Measurements from ENCODE around the gene KIAA0040.

DNA sequence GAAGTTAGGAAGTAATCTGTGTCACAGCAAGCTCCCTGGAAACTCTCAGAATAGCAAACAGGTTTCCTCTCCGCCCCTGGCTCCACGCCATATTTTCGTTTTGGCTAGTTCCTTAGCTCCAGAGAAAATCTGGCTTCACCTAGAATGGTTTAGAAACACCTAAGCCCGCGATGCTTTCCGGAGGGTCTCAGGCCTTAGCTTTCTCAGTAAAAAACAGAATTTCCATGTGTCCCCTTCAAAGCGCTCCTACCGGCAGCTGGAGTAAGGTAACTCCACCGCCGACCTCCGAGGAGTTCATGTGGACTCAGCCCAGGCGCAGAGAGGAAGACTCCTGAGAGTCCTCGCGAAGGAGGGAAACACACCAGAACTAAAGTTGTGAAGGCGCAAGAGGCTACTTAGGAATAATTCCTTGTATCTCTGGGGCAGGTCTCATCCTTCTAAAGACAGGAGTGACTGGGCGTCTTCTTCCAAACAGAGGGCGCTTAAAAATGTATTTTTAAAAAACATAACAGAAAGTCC is 406 bp downstream of the KIAA0040 start:
- TF ChIP-seq, protein P1, sequence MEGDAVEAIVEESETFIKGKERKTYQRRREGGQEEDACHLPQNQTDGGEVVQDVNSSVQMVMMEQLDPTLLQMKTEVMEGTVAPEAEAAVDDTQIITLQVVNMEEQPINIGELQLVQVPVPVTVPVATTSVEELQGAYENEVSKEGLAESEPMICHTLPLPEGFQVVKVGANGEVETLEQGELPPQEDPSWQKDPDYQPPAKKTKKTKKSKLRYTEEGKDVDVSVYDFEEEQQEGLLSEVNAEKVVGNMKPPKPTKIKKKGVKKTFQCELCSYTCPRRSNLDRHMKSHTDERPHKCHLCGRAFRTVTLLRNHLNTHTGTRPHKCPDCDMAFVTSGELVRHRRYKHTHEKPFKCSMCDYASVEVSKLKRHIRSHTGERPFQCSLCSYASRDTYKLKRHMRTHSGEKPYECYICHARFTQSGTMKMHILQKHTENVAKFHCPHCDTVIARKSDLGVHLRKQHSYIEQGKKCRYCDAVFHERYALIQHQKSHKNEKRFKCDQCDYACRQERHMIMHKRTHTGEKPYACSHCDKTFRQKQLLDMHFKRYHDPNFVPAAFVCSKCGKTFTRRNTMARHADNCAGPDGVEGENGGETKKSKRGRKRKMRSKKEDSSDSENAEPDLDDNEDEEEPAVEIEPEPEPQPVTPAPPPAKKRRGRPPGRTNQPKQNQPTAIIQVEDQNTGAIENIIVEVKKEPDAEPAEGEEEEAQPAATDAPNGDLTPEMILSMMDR (IDR thresholded peaks at IDR 0.05) = no peak
- no peak for TF ChIP-seq POLR2A (IDR thresholded peaks at IDR 0.05)
